Measurements from ENCODE around the gene CLMN.

- TF ChIP-seq CTCF (IDR thresholded peaks at IDR 0.05) (no peak), EZH2 (IDR thresholded peaks at IDR 0.05; ENCODE audit: borderline replicate concordance, insufficient read depth, low read depth, low read length, poor library complexity, severe bottlenecking) (no peak)
Observed at GRCh38 chr14:95235351-95235750, 84.4 kb downstream of the CLMN start.
